Fibroblast of lung (primary cell): ENCODE data around the gene XIRP2. TPM values are rescaled to one million over a fixed set of nuclear protein-coding genes. Genes with fewer than 3 reads are reported as not detected.

Source experiments
- DNase-seq, 2 donors: peaks; one replicate each; pipeline versions ENCODE4 v3.0.0 to v3.0.0-alpha.2; 2010; ENCODE audit warnings: low read depth in 2 of 2
- H2AFZ ChIP-seq: 2 replicates; pipeline ENCODE4 v1.5.1; 2012; ENCODE audit warnings: low read length, control low read depth, inconsistent platforms
- H3K27ac ChIP-seq: 2 replicates; pipeline ENCODE4 v1.5.1; 2011; ENCODE audit warnings: low read length, control low read depth; ENCODE audit not compliant: insufficient read depth
- H3K27me3 ChIP-seq: 2 replicates; pipeline ENCODE4 v1.5.1; 2011; ENCODE audit warnings: mild to moderate bottlenecking, low read length; ENCODE audit not compliant: control insufficient read depth, insufficient read depth
- H3K36me3 ChIP-seq: 2 replicates; pipeline ENCODE4 v1.5.1; 2011; ENCODE audit warnings: low read length; ENCODE audit not compliant: control insufficient read depth, insufficient read depth
- H3K4me1 ChIP-seq: 2 replicates; pipeline ENCODE4 v1.5.1; 2011; ENCODE audit warnings: low read length; ENCODE audit not compliant: control insufficient read depth, insufficient read depth; ENCODE audit errors: extremely low read depth
- H3K4me2 ChIP-seq: 2 replicates; pipeline ENCODE4 v1.5.1; 2011; ENCODE audit warnings: low read length, control low read depth; ENCODE audit not compliant: insufficient read depth; ENCODE audit errors: extremely low read depth
- H3K4me3 ChIP-seq, 4 experiments: fragments of 200-600 bp in 1 of 4; sonication (generic) in 1 of 4; replicated peaks in 1 of 4; 2 replicates each; pipeline ENCODE4 v1.5.1; 2011 to 2016; ENCODE audit warnings: low read length in 4 of 4, low read depth in 3 of 4, mild to moderate bottlenecking in 3 of 4, control low read depth in 2 of 4, inconsistent platforms in 1 of 4, mixed read lengths in 1 of 4; ENCODE audit not compliant: insufficient read depth in 1 of 4; ENCODE audit errors: control extremely low read depth in 1 of 4
- H3K79me2 ChIP-seq: 2 replicates; pipeline ENCODE4 v1.5.1; 2012; ENCODE audit warnings: mild to moderate bottlenecking, low read length, inconsistent platforms; ENCODE audit not compliant: control insufficient read depth, insufficient read depth
- H3K9ac ChIP-seq: 2 replicates; pipeline ENCODE4 v1.5.1; 2011; ENCODE audit warnings: mild to moderate bottlenecking, low read length, control low read depth; ENCODE audit not compliant: insufficient read depth
- H3K9me3 ChIP-seq: 2 replicates; pipeline ENCODE4 v1.5.1; 2012; ENCODE audit warnings: low read depth, low read length; ENCODE audit not compliant: control insufficient read depth, insufficient read depth
- H4K20me1 ChIP-seq: 2 replicates; pipeline ENCODE4 v1.5.1; 2011; ENCODE audit warnings: low read length; ENCODE audit not compliant: control insufficient read depth, insufficient read depth; ENCODE audit errors: extremely low read depth
- CTCF ChIP-seq, 2 donors: IDR thresholded peaks in 1 of 2; conservative IDR thresholded peaks in 1 of 2; 1 replicate in 1 of 2; 2 replicates in 1 of 2; pipeline ENCODE4 v1.5.1; 2011 to 2012; ENCODE audit warnings: low read length in 2 of 2, control low read depth in 1 of 2, inconsistent platforms in 1 of 2, low read depth in 1 of 2, mild to moderate bottlenecking in 1 of 2
- EZH2 ChIP-seq: IDR thresholded peaks from 2 replicates; pipeline ENCODE4 v1.5.1; 2012; ENCODE audit warnings: low read length, control low read depth, mild to moderate bottlenecking; ENCODE audit errors: missing control alignments
- polyA plus RNA-seq, 2 donors: library from polyadenylated mRNA; depleted of rRNA in 1 of 2; stranded (reverse) in 1 of 2; unstranded in 1 of 2; fragments of >200 nt; gene quantifications; 2 replicates each; pipeline ENCODE4 v1.2.1, GENCODE V29; 2011 to 2012; ENCODE audit warnings: missing spikeins in 1 of 2
- total RNA-seq: library from RNA; depleted of rRNA; stranded (reverse); fragments of >200 nt; gene quantifications from 2 replicates; pipeline ENCODE4 v1.2.1, GENCODE V29; 2014

XIRP2 gene
- total and polyA plus RNA-seq, 2 donors (not counting 1 experiment from before 2014, with no cell fraction given) = 1.1 to 2.0 TPM

DNA sequence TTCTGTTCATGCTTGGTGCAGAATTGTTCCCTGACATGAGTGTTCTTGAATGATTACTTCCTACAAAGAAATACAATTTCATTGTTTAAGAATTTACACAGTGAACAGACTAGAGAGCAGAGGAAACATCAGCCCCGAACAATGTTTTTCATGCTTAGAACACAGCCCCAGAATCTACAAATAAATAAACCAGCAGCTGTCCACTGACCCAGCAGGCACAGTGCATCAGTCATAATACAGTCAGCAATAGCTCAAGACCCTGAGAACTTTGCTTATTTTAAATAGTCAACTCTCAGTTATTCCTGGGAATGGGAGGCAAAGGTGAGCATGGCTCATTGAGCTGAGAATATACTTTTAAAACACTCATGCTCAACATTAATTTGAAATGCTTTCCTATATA is 38.4 kb downstream of the XIRP2 start:
- Histone ChIP-seq H3K4me2 (no peak overlapping the region), H3K9ac (no peak overlapping the region), H3K27ac (no peak overlapping the region), H2AFZ (no peak overlapping the region), H4K20me1 (no peaks in the 10 kb centered on the region), H3K79me2 (no peaks in the 10 kb centered on the region), H3K4me3 (no peak overlapping the region), H3K4me1 (no peaks in the 10 kb centered on the region), H3K27me3 (no peaks in the 10 kb centered on the region), H3K36me3 (no peaks in the 10 kb centered on the region), H3K9me3 (no peaks in the 10 kb centered on the region)
- DNase-seq = peak in 1 of 2 donors; percentile 44
- TF ChIP-seq EZH2 = no peak

DNA sequence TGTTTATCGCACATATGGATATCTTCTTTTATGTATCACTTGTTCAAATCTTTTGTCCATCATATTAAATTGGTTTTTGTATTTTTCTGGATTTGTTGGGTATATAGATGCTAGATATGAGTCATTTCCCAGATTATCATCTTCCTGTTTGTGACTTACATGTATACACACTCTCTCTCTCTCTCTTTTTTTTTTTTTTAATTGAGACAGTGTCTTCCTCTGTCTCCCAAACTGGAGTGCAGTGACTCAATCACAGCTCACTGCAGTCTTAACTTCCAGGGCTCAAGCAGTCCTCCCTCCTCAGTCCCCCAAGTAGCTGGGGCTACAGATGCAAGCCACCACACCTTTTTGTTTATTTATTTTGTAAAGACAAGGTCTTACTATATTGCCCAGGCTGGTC is 43.8 kb downstream of the XIRP2 start:
- no peaks in the 10 kb centered on the region for H3K79me2 ChIP-seq
- no peaks in the 10 kb centered on the region for H3K4me1 ChIP-seq
- H3K9me3 ChIP-seq = no peaks in the 10 kb centered on the region
- no peaks in the 10 kb centered on the region for H4K20me1 ChIP-seq
- H3K27ac ChIP-seq = no peak overlapping the region
- no peak overlapping the region for H3K9ac ChIP-seq
- DNase-seq = no peak
- H2AFZ ChIP-seq = no peak overlapping the region
- no peak overlapping the region for H3K4me3 ChIP-seq
- H3K4me2 ChIP-seq = no peak overlapping the region
- no peak for TF ChIP-seq CTCF (conservative IDR thresholded peaks at IDR 0.05 in 1 of 2, IDR thresholded peaks at IDR 0.05 in 1 of 2; ENCODE audit: low read depth in 1 of 2, low read length in 2 of 2)
- no peak for TF ChIP-seq EZH2
- no peaks in the 10 kb centered on the region for H3K36me3 ChIP-seq
- no peaks in the 10 kb centered on the region for H3K27me3 ChIP-seq

GRCh38 chr2:166934817-166935216 is 46.5 kb downstream of the XIRP2 start:
- Histone ChIP-seq H3K27ac (no peak overlapping the region), H3K79me2 (no peaks in the 10 kb centered on the region), H3K4me2 (no peak overlapping the region), H3K36me3 (no peaks in the 10 kb centered on the region), H3K4me3 (no peak overlapping the region), H4K20me1 (no peaks in the 10 kb centered on the region), H3K9me3 (no peaks in the 10 kb centered on the region), H3K27me3 (no peaks in the 10 kb centered on the region), H3K9ac (no peak overlapping the region), H2AFZ (no peak overlapping the region), H3K4me1 (no peaks in the 10 kb centered on the region)
- no peak for DNase-seq
- TF ChIP-seq CTCF (conservative IDR thresholded peaks at IDR 0.05 in 1 of 2, IDR thresholded peaks at IDR 0.05 in 1 of 2; ENCODE audit: low read depth in 1 of 2, low read length in 2 of 2) = no peak
- no peak for TF ChIP-seq EZH2
